Hematopoietic multipotent progenitor cell treated with erythropoietin and hydrocortisone succinate and interleukin-3 and kit ligand, for 17 days (in vitro differentiated cells): ENCODE results near the gene VGLL4.
"Not testable (repeated sequence)": the region's sequence is repeated elsewhere in the genome, so short reads cannot be mapped to it uniquely, and the experiment has no call there.

Experiments used
- DNase-seq: peaks from one replicate; pipeline ENCODE4 v3.0.0-alpha.2; 2015; ENCODE audit warnings: low spot score

Gene VGLL4

DNA sequence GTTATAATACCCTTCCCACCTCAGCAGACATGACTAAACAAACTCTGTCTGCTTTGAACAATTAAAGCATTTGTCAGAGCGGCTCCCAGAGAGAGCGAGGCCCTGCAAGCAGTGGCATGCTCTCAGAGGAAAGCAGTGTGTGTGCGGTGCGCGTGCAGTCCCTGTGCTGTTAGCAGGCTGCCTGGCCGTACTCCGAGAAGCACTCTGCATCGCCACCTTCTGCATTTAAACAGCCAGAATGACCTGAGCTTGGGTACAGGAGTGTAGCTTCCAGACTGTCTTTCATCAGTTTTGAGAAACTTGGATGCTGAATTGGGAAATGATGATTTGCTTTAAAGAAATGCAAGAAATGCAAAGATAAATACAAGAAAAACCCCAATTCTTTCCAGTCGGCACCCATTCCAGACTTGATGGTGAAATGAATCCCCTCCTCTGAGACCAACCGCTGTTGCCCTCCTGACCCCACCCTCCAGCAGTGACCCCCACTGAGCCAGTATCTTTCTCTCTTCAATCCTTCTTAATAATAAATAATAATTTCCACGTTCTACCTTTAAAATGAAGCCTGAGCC, 113.5 kb downstream of the VGLL4 start:
- DNase-seq = no peak

- DNase-seq = no peak
Measured at GRCh38 chr3:11529281-11529680, 114.4 kb downstream of the VGLL4 start.

- not testable (repeated sequence) for DNase-seq
Measured at GRCh38 chr3:11526121-11526520, 117.6 kb downstream of the VGLL4 start.

DNA sequence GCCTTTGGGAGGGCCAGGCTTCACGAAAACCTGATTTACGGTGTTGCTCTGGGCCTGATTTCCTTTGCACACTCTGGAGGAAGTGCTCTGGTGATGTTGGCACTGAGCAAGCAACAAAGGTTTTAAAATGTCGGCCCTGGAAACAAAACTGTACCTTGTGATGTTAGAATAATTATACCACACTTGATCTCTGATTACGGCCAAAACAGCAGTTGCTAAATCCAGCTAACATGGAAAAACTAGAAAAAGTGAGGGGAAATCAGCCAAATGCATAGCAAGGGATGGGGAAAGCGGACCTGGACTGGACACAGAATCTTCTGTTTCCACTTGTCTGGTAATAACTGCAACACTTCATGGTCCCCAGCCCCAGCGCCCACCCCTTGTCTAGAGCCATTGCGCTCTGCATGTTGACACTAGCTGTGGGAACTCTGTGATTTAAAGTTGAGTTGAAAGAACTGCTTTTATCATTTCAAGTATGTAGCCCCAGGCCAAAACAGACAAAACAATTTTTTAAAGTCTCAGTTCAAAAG, 120.1 kb downstream of the VGLL4 start:
- no peak for DNase-seq

GRCh38 chr3:11522953-11523571, 120.7 kb downstream of the VGLL4 start:
- DNase-seq = no peak

GRCh38 chr3:11522398-11522715, 121.4 kb downstream of the VGLL4 start:
- DNase-seq = no peak

DNA sequence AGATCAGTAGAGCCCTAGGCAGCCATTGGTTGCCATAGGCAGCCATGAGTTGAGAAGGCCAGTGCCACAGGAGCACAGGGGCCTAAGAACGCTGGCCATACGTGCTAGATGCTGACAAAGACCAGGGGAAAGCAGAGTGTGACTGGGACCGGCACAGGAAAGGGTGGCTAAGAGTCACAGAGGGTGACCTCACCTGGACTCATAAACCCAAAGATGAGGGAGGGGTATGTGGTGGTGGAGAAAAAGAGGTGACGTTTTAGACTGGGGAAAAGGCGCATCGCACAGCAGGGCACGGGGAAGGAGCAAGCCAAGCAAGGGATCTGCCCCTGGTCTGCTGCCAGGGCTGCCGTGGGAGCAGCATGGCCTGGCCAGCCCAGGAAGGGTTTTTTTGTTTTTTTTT, 122.5 kb downstream of the VGLL4 start:
- DNase-seq = no peak

DNA sequence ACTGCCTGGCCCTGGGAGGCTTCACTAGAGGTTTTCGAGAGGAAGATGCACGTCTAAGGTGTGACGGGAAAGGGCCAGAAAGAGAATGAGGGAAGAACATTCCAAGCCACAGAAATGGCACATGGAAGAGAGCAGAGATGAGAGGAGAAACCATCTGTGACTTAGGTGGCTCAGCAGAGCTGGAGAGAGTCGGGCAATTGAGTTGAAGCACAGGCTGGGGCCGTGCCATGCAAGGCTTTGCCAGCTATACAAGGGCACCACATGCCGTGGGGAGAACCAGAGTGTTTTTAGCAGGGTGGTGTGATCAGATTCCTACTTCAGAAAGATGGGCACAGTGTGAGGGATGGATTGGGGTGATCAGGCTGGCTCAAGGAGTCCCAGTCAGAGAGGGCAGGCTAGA, 126.1 kb downstream of the VGLL4 start:
- DNase-seq = no peak

DNA sequence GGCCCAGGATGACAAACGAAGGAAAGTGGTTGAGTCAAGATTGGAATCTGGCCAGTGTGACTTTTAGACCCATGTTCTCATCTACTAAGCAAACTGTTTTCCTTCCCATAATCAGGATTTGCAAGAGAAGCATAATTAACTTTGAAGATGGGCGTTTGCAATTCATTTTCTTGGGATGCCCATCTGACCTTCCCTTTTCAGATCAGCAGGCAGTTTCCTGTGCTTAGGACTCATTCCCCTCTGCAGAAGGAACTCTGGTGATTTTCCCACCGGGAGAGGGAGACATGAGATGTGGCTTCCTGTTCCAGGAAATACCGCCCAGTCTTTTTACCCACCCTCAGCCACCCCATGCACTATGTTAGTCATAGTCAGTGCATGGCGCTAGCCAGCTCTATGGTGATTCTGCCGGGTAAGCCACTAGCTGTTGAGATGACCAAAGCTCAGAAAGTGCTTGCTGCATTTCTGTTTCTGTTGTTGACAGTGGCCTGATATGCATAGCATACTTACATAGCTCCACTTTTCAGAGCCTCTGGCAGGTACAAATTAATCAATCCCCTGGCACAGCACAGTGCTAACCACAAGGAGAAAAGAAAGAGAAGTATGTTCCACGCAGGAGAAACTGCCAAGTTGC, 129.4 kb downstream of the VGLL4 start:
- no peak for DNase-seq

DNA sequence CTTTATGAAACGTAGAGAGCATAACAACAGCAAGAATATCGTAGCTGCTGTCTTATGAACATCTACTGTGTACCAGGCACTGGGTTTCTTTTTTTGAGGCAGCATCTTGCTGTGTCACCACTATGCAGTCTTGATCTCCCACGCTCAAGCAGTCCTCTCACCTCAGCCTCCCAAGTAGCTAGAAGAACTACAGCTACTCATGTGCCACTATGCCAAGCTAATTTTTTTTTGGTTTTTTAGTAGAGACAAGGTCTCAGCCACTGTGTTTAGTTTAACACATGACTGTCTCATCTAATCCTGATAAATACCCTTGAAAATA, 129.9 kb downstream of the VGLL4 start:
- DNase-seq = no peak

GRCh38 chr3:11513125-11513816, 130.4 kb downstream of the VGLL4 start:
- not testable (repeated sequence) for DNase-seq

DNA sequence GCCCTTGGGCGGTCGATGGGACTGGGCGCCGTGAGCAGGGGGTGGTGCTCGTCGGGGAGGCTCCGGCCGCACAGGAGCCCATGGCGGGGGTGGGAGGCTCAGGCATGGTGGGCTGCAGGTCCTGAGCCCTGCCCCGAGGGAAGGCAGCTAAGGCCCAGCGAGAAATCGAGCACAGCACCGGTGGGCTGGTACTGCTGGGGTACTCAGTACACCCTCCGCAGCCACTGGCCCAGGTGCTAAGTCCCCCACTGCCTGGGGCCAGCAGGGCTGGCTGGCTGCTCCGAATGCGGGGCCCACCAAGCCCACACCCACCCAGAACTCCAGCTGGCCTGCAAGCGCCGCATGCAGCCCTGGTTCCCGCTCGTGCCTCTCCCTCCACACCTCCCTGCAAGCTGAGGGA, 132.1 kb downstream of the VGLL4 start:
- DNase-seq = not testable (repeated sequence)

GRCh38 chr3:11510356-11510755, 133.4 kb downstream of the VGLL4 start:
- DNase-seq = no peak

GRCh38 chr3:11510001-11510340, 133.7 kb downstream of the VGLL4 start:
- no peak for DNase-seq

- DNase-seq = no peak
Measured at GRCh38 chr3:11509173-11510000, 134.3 kb downstream of the VGLL4 start.

DNA sequence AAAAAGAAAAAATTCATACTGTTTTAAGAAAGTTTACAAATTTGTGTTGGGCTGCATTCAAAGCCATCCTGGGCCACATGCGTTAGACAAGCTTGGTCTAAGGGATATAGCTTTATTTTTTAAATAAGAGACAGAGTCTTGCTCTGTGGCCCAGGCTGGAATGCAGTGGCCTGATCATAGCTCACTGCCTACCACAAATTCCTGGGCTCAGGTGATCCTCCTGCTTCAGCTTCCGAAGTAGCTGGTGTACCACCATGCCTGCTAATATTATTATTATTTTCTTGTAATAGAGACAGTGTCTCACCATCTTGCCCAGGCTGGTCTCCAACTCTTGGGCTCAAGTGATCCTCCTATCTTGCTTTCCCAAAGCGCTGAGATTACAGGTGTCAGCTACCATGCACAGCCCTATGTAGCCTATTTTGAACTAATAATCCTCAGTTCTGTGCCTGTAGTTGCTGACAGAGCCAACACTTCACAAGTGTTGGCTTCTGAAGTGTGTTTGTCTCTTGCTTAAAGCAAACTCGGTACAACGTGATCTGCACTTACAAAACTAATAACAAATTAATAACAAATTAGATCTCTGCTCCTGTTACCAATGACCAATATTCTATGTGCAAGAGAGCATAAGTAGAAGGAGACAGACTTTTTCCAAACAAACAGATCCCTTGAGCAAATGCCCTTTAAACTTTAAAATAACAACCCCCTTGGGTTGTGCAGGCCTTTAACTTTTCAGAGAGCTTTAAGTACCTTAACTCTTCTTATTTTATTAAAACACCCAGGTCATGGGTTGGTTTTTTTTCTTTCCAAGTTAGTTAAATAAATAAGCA, 135.2 kb downstream of the VGLL4 start:
- DNase-seq = no peak

DNA sequence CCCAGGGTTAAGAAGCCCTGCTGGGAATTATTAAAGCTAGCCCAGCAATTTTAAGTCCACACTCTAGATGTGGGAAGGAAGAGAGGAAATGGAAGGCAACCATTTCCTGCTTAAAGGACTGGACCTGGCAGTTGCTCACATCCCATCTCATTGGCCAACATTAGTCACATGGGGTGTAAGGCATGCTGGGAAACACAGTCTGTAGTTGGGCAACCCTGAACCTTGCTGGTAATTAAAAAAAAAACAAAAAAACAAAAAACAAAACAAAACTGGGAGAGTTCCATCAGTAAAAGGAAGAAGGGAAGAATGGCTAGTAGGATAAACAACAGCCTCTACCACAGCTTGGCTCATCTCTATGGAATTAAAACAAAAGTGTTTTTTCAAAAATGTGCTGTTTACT, 136.0 kb downstream of the VGLL4 start:
- DNase-seq = no peak
